NK-92 treated with Interleukin-12 subunit alpha and Interleukin-12 subunit beta, amount 100 ng/mL, for 24 hours (cell line): Measurements from ENCODE around the gene PNPT1.
"Not testable (repeated sequence)": the region's sequence is repeated elsewhere in the genome, so short reads cannot be mapped to it uniquely, and the experiment has no call there.

Experiments used
- DNase-seq: peaks from one replicate; lab custom pipeline; 2025; lab: John Stamatoyannopoulos, UW

PNPT1 gene

DNA sequence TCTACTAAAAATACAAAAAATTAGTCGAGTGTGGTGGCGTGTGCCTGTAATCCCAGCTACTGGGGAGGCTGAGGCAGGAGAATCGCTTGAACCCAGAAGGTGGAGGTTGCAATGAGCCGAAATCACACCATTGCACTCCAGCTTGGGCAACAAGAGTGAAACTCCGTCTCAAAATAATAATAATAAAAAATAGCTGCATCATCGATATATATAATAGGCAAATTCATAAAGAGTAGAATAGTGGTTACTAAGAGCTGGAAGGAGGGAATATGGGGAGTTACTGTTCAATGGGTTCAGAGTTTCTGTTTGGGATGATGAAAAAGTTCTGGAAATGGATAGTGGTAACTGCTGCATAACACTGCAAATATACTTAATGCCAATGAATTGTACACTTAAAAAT is 96.8 kb downstream of the PNPT1 start:
- DNase-seq: not testable (repeated sequence)

DNA sequence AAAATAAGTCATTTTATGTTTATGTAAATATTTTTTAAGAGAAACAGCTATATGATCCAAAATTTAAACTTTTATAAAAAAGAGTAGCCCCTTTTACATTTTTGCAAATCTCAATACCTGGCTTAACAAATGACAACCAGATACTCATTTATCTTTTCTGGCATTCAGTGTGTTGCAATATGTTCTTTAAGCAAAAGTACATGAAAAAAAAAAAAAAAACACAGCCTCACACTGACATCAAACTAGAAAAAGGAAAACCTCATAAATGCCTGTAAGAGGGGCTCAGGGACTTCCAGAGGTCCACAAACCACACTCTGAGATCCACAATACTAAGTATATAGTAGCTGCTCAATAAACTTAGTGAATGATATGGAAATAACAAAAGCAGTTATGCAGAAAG is 98.1 kb downstream of the PNPT1 start:
- DNase-seq: no peak

GRCh38 chr2:55592130-55592529 is 101.5 kb downstream of the PNPT1 start:
- no peak for DNase-seq

DNA sequence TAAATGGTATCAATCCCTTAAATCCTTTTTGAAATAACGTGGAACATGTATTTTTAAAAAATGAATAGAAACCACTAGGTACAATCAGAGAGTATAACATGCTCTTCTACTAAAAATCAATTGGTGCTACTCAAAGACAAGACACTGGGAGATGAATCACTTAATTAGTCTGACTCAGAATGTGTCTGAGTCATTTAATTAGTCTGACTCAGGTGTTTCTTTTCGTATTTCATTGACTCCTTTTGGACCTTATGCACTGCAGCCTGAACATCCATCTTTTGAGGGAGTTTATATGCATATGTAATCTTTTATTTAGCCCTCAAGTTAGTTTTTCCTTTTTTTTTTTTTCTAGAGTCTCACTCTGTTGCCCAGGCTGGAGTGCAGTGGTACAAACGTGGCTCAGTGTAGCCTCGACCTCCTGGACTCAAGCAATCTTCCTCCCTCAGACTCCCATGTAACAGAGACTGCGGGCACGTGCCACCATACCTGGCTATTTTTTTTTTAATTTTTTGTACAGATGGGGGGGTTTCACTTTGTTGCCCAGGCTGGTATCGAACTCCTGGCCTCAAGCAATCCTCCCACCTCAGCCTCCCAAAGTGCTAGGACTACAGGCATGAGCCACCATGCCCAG is 102.7 kb downstream of the PNPT1 start:
- DNase-seq: no peak

DNA sequence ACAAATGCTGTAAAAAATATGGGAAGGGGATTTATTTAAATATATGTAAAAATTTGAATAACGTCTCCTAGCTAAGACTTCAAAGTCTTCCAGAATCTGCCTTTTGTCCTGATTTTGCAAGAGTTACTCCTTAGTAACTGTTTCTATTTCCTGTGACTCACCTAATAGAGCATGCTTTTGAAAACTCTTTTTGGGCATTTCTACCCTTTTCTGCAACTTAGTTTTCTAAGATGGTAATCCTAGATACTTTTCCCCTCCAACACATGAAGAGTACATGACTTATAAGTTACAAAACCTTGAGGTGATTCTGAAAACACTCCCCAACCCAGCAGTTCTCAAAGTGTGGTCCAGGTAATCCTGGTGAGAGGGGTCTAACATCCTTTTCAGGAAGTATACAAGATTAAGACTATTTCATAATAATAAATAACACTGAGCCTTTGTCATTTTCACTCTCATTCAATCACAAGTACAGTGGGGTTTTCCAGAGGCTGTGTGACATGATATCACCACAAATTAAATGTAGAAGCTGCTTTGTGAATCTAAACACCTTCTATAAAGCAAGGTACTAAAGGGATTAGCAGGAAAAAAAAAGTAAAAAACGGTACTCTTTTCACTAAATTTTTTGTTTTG is 108.1 kb downstream of the PNPT1 start:
- DNase-seq: no peak
